B cell (primary cell): Measurements from ENCODE around the gene OR10G3. TPM values are rescaled to one million over a fixed set of nuclear protein-coding genes. Genes with fewer than 3 reads are reported as not detected.
A peak's percentile ranks its signal among the peaks of the same experiment; 100 is the strongest.

Source experiments
- ATAC-seq: fragments of 200-7000 bp; cut with Tn5 transposase; one replicate; pipeline ENCODE4 v1.10.0; 2021; ENCODE audit warnings: low read depth, mild to moderate bottlenecking, moderate number of reproducible peaks, moderate library complexity
- CTCF ChIA-PET: fragments of 350-600 bp; sonication (Branson Sonifier 250); formaldehyde crosslinking; loops from one replicate; lab custom pipeline; 2021; ENCODE audit warnings: antibody characterized with exemption, inconsistent platforms; lab: Charles Lee
- POLR2A ChIA-PET: fragments of 350-600 bp; sonication (Branson Sonifier 250); formaldehyde crosslinking; loops from one replicate; lab custom pipeline; 2021; ENCODE audit warnings: antibody characterized with exemption; lab: Charles Lee
- DNase-seq: peaks from one replicate; pipeline ENCODE4 v3.0.0; 2013
- H2AFZ ChIP-seq: 2 replicates; pipeline ENCODE4 v1.6.1; 2012; ENCODE audit warnings: mild to moderate bottlenecking, low read depth, low read length; ENCODE audit not compliant: insufficient read depth, poor library complexity, severe bottlenecking
- H3K27ac ChIP-seq, 2 donors: 1 replicate in 1 of 2; 2 replicates in 1 of 2; pipeline ENCODE4 v1.5.1; 2012 to 2013; ENCODE audit warnings: low read length in 2 of 2, mild to moderate bottlenecking in 2 of 2, moderate library complexity in 1 of 2
- H3K27me3 ChIP-seq, 4 experiments: fragments of 200-600 bp in 1 of 4; sonication (generic) in 1 of 4; replicated peaks in 1 of 4; 1 replicate in 2 of 4; 2 replicates in 2 of 4; pipeline versions ENCODE4 v1.6.1 to v1.7.0; 2013 to 2016; ENCODE audit warnings: low read length in 3 of 4, mild to moderate bottlenecking in 2 of 4, mixed read lengths in 1 of 4, moderate library complexity in 1 of 4; ENCODE audit not compliant: insufficient read depth in 4 of 4, control insufficient read depth in 3 of 4; ENCODE audit errors: control extremely low read depth in 1 of 4
- H3K36me3 ChIP-seq, 2 experiments: replicated peaks in 1 of 2; 1 replicate in 1 of 2; 2 replicates in 1 of 2; pipeline versions ENCODE4 v1.6.1 to v1.7.1; 2013; ENCODE audit warnings: low read length in 1 of 2; ENCODE audit not compliant: insufficient read depth in 2 of 2, control insufficient read depth in 1 of 2; ENCODE audit errors: control extremely low read depth in 1 of 2, extremely low read depth in 1 of 2
- H3K4me1 ChIP-seq, 2 donors: fragments of 200-600 bp in 1 of 2; sonication (generic) in 1 of 2; 1 replicate in 1 of 2; 2 replicates in 1 of 2; pipeline versions ENCODE4 v1.5.1 to v1.6.1; 2013 to 2017; ENCODE audit warnings: low read length in 2 of 2; ENCODE audit not compliant: control insufficient read depth in 2 of 2, insufficient read depth in 2 of 2
- H3K4me2 ChIP-seq: replicated peaks from 2 replicates; pipeline ENCODE3; 2012; ENCODE audit warnings: mild to moderate bottlenecking, low read depth, low read length; ENCODE audit not compliant: poor library complexity, severe bottlenecking
- H3K4me3 ChIP-seq, 5 experiments: fragments of 200-600 bp in 1 of 5; sonication (generic) in 1 of 5; 1 replicate in 3 of 5; 2 replicates in 2 of 5; pipeline versions ENCODE4 v1.5.1 to v1.7.0; 2011 to 2016; ENCODE audit warnings: low read length in 4 of 5, mild to moderate bottlenecking in 4 of 5, low read depth in 2 of 5, control low read depth in 1 of 5, moderate library complexity in 1 of 5; ENCODE audit not compliant: insufficient read depth in 1 of 5; ENCODE audit errors: control extremely low read depth in 1 of 5, extremely low read depth in 1 of 5
- H3K79me2 ChIP-seq: fragments of 200-600 bp; sonication (generic); one replicate; pipeline ENCODE4 v1.6.0; 2016; ENCODE audit warnings: low read length; ENCODE audit not compliant: control insufficient read depth, insufficient read depth
- H3K9ac ChIP-seq: fragments of 200-600 bp; sonication (generic); 2 replicates; pipeline ENCODE4 v1.6.1; 2017; ENCODE audit warnings: mild to moderate bottlenecking, low read length, moderate library complexity
- H3K9me3 ChIP-seq, 3 donors: one replicate each; pipeline versions ENCODE4 v1.6.1 to v1.7.1; 2013; ENCODE audit warnings: low read length in 2 of 3; ENCODE audit not compliant: control insufficient read depth in 2 of 3, insufficient read depth in 1 of 3; ENCODE audit errors: control extremely low read depth in 1 of 3
- H4K20me1 ChIP-seq: 2 replicates; pipeline ENCODE4 v1.6.0; 2012; ENCODE audit warnings: mild to moderate bottlenecking, low read length; ENCODE audit not compliant: insufficient read depth, control insufficient read depth, poor library complexity, severe bottlenecking
- H3K27ac Mint-ChIP-seq: one replicate; pipeline ENCODE4 v1.8.0; 2021; ENCODE audit warnings: mixed read lengths
- H3K27me3 Mint-ChIP-seq: one replicate; pipeline ENCODE4 v1.8.0; 2021; ENCODE audit warnings: mixed read lengths
- H3K4me1 Mint-ChIP-seq: one replicate; pipeline ENCODE4 v1.8.0; 2021; ENCODE audit warnings: mixed read lengths
- H3K4me3 Mint-ChIP-seq: one replicate; pipeline ENCODE4 v1.8.0; 2021; ENCODE audit warnings: mixed read lengths
- H3K9me3 Mint-ChIP-seq: one replicate; pipeline ENCODE4 v1.8.0; 2022; ENCODE audit warnings: mixed read lengths; ENCODE audit not compliant: insufficient read depth
- EZH2 ChIP-seq: IDR thresholded peaks from 2 replicates; pipeline ENCODE4 v1.6.1; 2012; ENCODE audit warnings: borderline replicate concordance, low read depth, mild to moderate bottlenecking, moderate library complexity, low read length; ENCODE audit not compliant: insufficient read depth, poor library complexity, severe bottlenecking
- WGBS: methylation state at CpG from one replicate; pipeline ENCODE4 v1.1.5; 2013; ENCODE audit warnings: missing lambda C conversion rate; ENCODE audit not compliant: insufficient coverage; 5-methylcytosine and 5-hydroxymethylcytosine counted together
- intact Hi-C: fragments of 100-400 bp; cut with micrococcal nuclease; formaldehyde crosslinking; loops from one replicate; pipeline ENCODE4 v1.10.0; 2022
- polyA plus RNA-seq: library from polyadenylated mRNA; depleted of rRNA; stranded (reverse); fragments of >200 nt; gene quantifications from 2 replicates; pipeline ENCODE4 v1.2.3, GENCODE V29; 2012
- total RNA-seq, 2 donors: library from RNA; stranded (reverse); fragments of 120-200 nt in 1 of 2; gene quantifications; 1 replicate in 1 of 2; 2 replicates in 1 of 2; pipeline versions ENCODE4 v1.2.3 to v1.2.4, GENCODE V29; 2013 to 2022
- TF ChIP-seq, protein P1 (sequence below): fragments of 200-600 bp; IDR thresholded peaks from one replicate; pipeline ENCODE4 v1.8.0; 2022; ENCODE audit warnings: antibody characterized with exemption, mild to moderate bottlenecking

The OR10G3 gene
- total and polyA plus RNA-seq, 2 donors (not counting 1 experiment from before 2014, with no cell fraction given) = not detected

DNA sequence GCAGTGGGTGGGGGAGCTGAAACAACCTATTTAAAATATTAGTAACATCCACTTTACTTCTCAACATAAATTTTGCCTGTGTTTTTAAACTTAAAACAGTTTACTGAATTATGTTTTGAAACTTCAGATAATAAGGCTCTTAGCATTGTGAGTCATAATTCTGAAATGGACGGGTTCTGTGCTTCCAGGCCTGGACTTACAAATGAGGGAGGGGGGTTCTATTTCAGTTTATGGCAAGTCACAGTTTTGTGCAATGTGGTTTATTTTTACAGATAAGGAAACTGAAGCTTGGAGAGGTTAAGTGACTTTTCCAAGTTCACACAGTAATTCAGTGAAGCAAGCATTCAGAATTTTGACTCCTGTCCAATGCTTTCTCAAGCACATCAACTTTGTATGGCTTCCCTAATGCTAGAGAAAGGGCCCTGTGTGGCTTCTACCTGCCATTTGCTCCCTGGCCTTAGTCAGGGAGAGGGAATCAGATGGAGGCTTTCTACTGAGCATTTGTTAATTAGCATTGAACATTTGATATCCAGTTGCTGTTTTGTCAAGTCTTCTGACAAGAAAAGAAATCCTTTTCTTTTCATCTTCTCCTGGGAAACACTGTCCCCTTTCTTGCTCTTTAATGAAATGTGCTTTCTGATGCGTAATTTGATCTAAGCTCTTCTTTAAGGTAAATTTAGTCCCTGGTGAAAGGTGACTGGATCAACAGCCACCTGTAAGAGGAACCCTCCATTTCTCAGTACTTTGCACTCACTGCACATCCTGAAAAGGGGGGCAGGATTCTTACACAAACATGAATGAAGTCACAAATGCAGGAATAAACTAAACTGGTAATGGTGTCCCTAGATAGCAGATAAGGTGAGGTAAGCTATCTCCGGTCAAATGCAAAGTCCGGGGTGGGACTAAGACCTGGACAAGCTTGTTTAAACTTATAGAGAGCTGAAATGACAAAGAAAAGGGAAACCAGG lies 51.2 kb downstream of the OR10G3 start:
- peaks cover 0 to 9% (median 4%) of the 10 kb centered on the region in 4 experiments for H3K27me3 ChIP-seq
- intact Hi-C loops = no loop called here

More for the DNA sequence above, 51.2 kb downstream of the OR10G3 start:
- DNase-seq (no peak), ATAC-seq (no peak)
- 92% methylated on average over 3 of the region's 4 CpGs for WGBS
- Mint-ChIP-seq H3K27me3 (peaks cover 28% of the 10 kb centered on the region), H3K4me3 (no peak overlapping the region), H3K4me1 (peaks cover 12% of the 10 kb centered on the region), H3K9me3 (no peaks in the 10 kb centered on the region), H3K27ac (no peak overlapping the region)
- no peak overlapping the region for H3K4me3 ChIP-seq
- peak overlapping the region; percentile 28 for H2AFZ ChIP-seq
- H3K9ac ChIP-seq = no peak overlapping the region
- no peaks in the 10 kb centered on the region for H4K20me1 ChIP-seq
- H3K79me2 ChIP-seq = no peaks in the 10 kb centered on the region
- H3K4me2 ChIP-seq = no peak overlapping the region
- H3K27ac ChIP-seq = no peak overlapping the region
- TF ChIP-seq EZH2 = no peak
- TF ChIP-seq, protein P1, sequence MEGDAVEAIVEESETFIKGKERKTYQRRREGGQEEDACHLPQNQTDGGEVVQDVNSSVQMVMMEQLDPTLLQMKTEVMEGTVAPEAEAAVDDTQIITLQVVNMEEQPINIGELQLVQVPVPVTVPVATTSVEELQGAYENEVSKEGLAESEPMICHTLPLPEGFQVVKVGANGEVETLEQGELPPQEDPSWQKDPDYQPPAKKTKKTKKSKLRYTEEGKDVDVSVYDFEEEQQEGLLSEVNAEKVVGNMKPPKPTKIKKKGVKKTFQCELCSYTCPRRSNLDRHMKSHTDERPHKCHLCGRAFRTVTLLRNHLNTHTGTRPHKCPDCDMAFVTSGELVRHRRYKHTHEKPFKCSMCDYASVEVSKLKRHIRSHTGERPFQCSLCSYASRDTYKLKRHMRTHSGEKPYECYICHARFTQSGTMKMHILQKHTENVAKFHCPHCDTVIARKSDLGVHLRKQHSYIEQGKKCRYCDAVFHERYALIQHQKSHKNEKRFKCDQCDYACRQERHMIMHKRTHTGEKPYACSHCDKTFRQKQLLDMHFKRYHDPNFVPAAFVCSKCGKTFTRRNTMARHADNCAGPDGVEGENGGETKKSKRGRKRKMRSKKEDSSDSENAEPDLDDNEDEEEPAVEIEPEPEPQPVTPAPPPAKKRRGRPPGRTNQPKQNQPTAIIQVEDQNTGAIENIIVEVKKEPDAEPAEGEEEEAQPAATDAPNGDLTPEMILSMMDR = no peak
- no peaks in the 10 kb centered on the region for H3K36me3 ChIP-seq
- CTCF ChIA-PET = interaction anchor here (0.6 to 1.1 kb wide), 3 partner anchors 30 to 31 kb away, joined by 3 to 4 read pairs (median 3); no protein-coding TSS in a partner anchor
- POLR2A ChIA-PET = no interaction called here
- H3K4me1 ChIP-seq = peaks cover 8 to 11% of the 10 kb centered on the region in 2 donors
- H3K9me3 ChIP-seq = no peaks in the 10 kb centered on the region
